Measurements from ENCODE around the gene EIPR1. TPM values are rescaled to one million over a fixed set of nuclear protein-coding genes. Genes with fewer than 3 reads are reported as not detected.

Gene EIPR1
- polyA plus RNA-seq, 1 donor from 2014 or later, result 138 TPM

GRCh38 chr2:3420076-3420768 is 42.6 kb upstream of the EIPR1 start:
- Histone ChIP-seq H3K9me3 (ENCODE audit: low read length) (no peaks in the 10 kb centered on the region), H3K79me2 (replicated peaks; ENCODE audit: insufficient read depth, low read length) (no peaks in the 10 kb centered on the region), H3F3A (ENCODE audit: insufficient read depth, low read length, poor library complexity, severe bottlenecking) (no peaks in the 10 kb centered on the region), H3K27me3 (ENCODE audit: insufficient read depth, low read depth, low read length) (no peaks in the 10 kb centered on the region), H3K9ac (ENCODE audit: low read length) (no peak overlapping the region), H3K9me2 (ENCODE audit: insufficient read depth, low read length) (no peaks in the 10 kb centered on the region), H4K20me1 (ENCODE audit: insufficient read depth) (no peaks in the 10 kb centered on the region), H3K4me3 (ENCODE audit: low read length) (no peak overlapping the region), H3K36me3 (ENCODE audit: insufficient read depth, low read length) (peaks cover 12% of the 10 kb centered on the region), H2AFZ (ENCODE audit: low read depth, low read length) (no peak overlapping the region), H3K27ac (ENCODE audit: low read length) (peak overlapping the region; percentile 32), H3K4me2 (ENCODE audit: low read length) (no peak overlapping the region)
- no peak for TF ChIP-seq EZH2 (IDR thresholded peaks at IDR 0.05; ENCODE audit: borderline replicate concordance, insufficient read depth, low read length, poor library complexity, severe bottlenecking)
- TF ChIP-seq SMC3 (conservative IDR thresholded peaks at IDR 0.05; ENCODE audit: poor library complexity), result no peak
- no peak for TF ChIP-seq POLR2AphosphoS5 (IDR thresholded peaks at IDR 0.05)
- no peak for TF ChIP-seq CTCF (IDR thresholded peaks at IDR 0.05; ENCODE audit: poor library complexity, severe bottlenecking)
- TF ChIP-seq EP300 (conservative IDR thresholded peaks at IDR 0.05; ENCODE audit: poor library complexity, severe bottlenecking), result no peak
- no peak for TF ChIP-seq RAD21 (conservative IDR thresholded peaks at IDR 0.05)
- TF ChIP-seq MXI1 (conservative IDR thresholded peaks at IDR 0.05; ENCODE audit: poor library complexity, severe bottlenecking), result no peak
- no peak for TF ChIP-seq REST (IDR thresholded peaks at IDR 0.05; ENCODE audit: borderline replicate concordance)
- no peak for TF ChIP-seq TAF1 (IDR thresholded peaks at IDR 0.05; ENCODE audit: low read depth)

- Histone ChIP-seq H3K9me2 (ENCODE audit: insufficient read depth, low read length) (no peaks in the 10 kb centered on the region), H3K79me2 (replicated peaks; ENCODE audit: insufficient read depth, low read length) (no peaks in the 10 kb centered on the region), H3K4me3 (ENCODE audit: low read length) (no peak overlapping the region), H3K36me3 (ENCODE audit: insufficient read depth, low read length) (peaks cover 6% of the 10 kb centered on the region), H3K27me3 (ENCODE audit: insufficient read depth, low read depth, low read length) (no peaks in the 10 kb centered on the region), H3K9ac (ENCODE audit: low read length) (no peak overlapping the region), H4K20me1 (ENCODE audit: insufficient read depth) (no peaks in the 10 kb centered on the region), H3K9me3 (ENCODE audit: low read length) (no peaks in the 10 kb centered on the region), H3F3A (ENCODE audit: insufficient read depth, low read length, poor library complexity, severe bottlenecking) (no peaks in the 10 kb centered on the region), H3K27ac (ENCODE audit: low read length) (no peak overlapping the region), H3K4me2 (ENCODE audit: low read length) (no peak overlapping the region), H2AFZ (ENCODE audit: low read depth, low read length) (no peak overlapping the region)
- TF ChIP-seq REST (IDR thresholded peaks at IDR 0.05; ENCODE audit: borderline replicate concordance) (no peak), TAF1 (IDR thresholded peaks at IDR 0.05; ENCODE audit: low read depth) (no peak), MXI1 (conservative IDR thresholded peaks at IDR 0.05; ENCODE audit: poor library complexity, severe bottlenecking) (no peak), SMC3 (conservative IDR thresholded peaks at IDR 0.05; ENCODE audit: poor library complexity) (no peak), EP300 (conservative IDR thresholded peaks at IDR 0.05; ENCODE audit: poor library complexity, severe bottlenecking) (no peak), CTCF (IDR thresholded peaks at IDR 0.05; ENCODE audit: poor library complexity, severe bottlenecking) (no peak), RAD21 (conservative IDR thresholded peaks at IDR 0.05) (no peak), EZH2 (IDR thresholded peaks at IDR 0.05; ENCODE audit: borderline replicate concordance, insufficient read depth, low read length, poor library complexity, severe bottlenecking) (no peak)
These were observed 41.3 kb upstream of the EIPR1 start for GRCh38 chr2:3418766-3419404.

All from neural cell (in vitro differentiated cells).